GM12872 (cell line): Measurements from ENCODE around the gene CDC14B.

Source experiments
- TF ChIP-seq, protein P1 (sequence below): IDR thresholded peaks from 3 replicates; pipeline ENCODE4 v1.5.1; 2011; ENCODE audit warnings: low read depth, mild to moderate bottlenecking, low read length, moderate library complexity; ENCODE audit not compliant: insufficient read depth

CDC14B gene

DNA sequence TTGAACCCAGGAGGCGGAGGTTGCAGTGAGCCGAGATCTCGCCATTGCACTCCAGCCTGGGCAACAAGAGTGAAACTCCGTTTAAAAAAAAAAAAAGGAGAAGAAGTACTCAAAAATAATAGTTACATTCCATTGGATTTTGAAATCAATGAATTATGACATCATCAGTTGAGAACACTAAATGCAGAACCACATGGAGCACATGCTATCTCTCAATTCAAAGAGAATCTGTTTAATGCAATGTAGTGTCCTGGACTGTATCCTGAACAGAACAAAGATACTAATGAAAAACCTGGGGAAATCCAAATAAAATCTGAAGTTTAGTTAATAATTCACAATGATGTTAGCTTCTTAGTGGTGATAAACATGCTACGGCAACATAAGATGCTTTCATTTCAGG, 20.3 kb downstream of the CDC14B start:
- TF ChIP-seq, protein P1, sequence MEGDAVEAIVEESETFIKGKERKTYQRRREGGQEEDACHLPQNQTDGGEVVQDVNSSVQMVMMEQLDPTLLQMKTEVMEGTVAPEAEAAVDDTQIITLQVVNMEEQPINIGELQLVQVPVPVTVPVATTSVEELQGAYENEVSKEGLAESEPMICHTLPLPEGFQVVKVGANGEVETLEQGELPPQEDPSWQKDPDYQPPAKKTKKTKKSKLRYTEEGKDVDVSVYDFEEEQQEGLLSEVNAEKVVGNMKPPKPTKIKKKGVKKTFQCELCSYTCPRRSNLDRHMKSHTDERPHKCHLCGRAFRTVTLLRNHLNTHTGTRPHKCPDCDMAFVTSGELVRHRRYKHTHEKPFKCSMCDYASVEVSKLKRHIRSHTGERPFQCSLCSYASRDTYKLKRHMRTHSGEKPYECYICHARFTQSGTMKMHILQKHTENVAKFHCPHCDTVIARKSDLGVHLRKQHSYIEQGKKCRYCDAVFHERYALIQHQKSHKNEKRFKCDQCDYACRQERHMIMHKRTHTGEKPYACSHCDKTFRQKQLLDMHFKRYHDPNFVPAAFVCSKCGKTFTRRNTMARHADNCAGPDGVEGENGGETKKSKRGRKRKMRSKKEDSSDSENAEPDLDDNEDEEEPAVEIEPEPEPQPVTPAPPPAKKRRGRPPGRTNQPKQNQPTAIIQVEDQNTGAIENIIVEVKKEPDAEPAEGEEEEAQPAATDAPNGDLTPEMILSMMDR: no peak

DNA sequence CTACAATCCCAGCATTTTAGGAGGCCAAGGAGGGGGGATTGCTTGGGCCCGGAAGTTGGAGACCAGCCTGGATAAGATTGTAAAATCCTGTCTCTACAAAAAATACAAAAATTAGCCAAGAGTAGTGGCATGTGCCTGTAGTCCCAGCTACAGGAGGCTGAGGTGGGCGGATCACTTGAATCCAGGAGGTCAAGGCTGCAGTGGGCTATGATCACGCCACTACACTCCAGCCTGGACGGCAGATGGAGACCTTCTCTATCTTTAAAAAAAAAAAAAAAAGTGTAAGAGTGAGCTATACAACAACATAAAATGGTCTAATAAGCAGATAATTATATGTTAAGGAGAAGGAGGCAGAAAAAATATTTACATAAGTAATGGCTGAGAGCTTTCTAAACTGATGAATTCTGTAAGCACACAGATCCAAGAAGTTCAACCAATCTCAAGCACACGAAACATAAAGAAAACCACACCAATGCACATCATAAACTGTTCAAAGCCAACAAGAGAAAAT, 23.0 kb downstream of the CDC14B start:
- TF ChIP-seq, protein P1: no peak

DNA sequence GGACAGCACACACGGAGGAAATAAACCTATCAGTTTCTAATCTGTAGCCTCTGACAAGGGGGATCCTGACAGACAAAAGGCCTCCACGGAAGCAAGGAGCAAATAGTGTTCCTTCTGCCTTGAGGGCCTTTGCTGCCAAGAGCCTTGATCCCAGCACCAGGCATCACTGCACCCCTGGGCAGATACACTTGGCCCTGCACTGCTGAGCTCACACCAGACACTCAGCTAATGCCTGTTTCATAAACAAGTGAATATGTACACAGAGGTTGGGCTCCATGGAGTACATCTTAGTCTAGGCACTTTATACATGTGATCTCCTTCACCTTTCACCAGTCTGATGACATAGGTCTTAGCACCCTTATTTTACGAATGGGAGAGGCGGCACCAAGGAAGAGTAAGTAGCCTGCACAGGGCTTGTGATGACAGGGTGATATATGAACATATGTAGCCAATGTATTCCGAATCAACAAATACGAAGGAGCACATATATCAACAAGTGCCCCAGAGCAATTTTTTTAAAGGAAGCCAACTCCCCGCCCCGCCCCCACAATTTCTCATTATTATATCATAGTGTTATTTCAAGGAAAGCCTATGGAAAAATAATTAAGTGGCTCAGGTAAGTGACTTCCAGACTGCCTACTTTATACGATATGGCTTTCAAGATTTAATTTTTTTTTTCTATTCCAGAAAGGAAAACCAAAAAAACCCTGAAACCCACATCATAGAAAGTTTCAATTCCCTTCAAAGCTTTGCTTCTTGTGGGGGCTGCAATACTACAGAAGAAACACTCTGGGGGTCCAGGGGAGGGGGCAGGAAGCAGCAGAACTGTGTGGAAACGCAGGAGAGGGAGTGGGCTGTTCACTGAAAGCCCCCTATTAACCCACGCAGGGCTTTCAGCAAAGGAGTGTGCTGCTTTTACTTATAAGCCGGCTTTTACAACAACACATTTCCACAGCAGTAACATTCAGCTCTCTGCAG, 32.0 kb downstream of the CDC14B start:
- TF ChIP-seq, protein P1: no peak

DNA sequence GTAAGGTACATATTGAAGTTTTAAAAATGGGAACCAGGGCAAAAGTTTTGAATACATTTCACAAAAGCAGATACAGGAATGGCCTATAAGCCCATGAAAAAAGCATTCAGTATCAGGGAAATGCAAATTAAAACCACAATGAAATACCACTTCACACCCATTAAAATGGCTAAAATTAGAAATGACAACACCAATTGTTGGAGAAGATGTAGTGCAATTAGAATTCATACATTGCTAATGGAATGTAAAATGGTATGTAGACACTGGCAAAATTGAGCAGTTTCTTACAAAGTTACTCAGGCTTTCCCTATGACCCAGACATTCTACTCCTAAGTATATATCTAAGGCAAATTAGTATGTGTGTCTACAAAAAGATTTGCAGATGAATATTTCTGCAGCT, 34.2 kb downstream of the CDC14B start:
- TF ChIP-seq, protein P1: no peak

DNA sequence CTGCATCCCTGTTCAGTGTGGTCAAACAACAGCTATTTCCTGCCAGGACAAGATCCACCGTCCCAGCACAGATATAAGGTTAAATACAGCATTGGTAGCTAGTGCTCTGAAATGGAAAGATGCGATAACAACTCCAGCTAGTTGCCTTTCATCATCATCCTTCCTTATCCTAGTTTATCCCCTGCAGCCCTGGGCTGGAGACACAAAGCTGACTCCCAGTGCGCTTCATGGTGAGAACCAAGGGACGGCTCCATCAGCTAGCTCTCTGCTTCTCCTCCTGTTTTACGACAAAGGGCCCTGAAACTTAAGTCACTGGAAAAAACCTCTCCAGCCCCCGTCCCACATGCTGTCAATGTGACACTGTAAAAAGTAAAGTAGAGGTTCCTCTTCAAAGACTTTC, 37.9 kb downstream of the CDC14B start:
- TF ChIP-seq, protein P1: no peak

DNA sequence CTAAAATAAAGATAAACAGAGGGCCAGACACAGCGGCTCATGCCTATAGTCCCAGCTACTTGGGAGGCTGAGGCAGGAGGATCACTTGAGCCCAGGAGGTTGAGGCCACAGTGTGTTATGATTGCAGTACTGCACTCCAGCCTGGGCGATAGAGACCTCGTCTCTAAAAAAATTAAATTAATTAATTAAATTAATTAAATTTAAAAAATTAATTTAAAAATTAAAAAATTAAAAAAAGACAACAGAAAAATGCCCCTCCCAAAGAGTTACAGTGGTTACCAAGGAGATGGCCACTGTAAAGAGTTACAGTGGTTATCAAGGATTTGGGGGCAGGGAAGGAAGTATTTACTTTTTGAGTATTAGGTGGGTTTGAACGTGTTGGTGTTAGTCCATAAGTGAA, 38.3 kb downstream of the CDC14B start:
- TF ChIP-seq, protein P1: no peak

DNA sequence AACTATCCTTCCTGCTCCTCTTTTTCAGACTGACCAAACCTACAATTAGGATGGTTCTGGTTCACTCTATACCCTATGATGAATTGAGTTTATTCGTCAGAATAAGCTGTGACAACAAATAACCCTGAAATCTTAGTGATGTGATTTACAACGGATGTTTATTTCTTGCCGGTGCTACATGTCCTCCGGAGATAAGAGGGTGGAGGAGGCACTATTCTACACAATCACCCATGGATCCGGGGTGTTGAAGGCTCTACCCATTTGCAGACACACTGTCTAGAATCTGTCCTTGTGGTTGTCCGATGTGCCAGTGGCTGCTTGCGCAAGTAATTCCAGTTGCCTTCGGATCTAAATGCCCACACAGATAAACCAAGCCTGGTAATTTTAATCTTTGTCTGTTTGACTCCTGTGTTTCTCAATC, 44.7 kb downstream of the CDC14B start:
- TF ChIP-seq, protein P1: no peak
